ELR (cell line): Measurements from ENCODE around the gene GRID1.

ENCODE experiments used
- DNase-seq: peaks from one replicate; pipeline ENCODE4 v3.0.0-alpha.2; 2015; ENCODE audit warnings: low read depth

The GRID1 gene

GRCh38 chr10:86353506-86354485 lies 12.8 kb downstream of the GRID1 start:
- DNase-seq, result no peak

GRCh38 chr10:86350897-86351296 lies 15.7 kb downstream of the GRID1 start:
- DNase-seq, result no peak

- no peak for DNase-seq
These were observed 16.5 kb downstream of the GRID1 start for GRCh38 chr10:86349940-86350630.

GRCh38 chr10:86349474-86349873 lies 17.1 kb downstream of the GRID1 start:
- DNase-seq, result peak; percentile 45

- no peak for DNase-seq
These were observed 18.0 kb downstream of the GRID1 start for GRCh38 chr10:86348321-86349210.

- DNase-seq, result no peak
These were observed 18.7 kb downstream of the GRID1 start for GRCh38 chr10:86347856-86348255.

GRCh38 chr10:86346799-86347665 lies 19.6 kb downstream of the GRID1 start:
- no peak for DNase-seq

- DNase-seq, result no peak
These were observed 20.5 kb downstream of the GRID1 start for GRCh38 chr10:86345859-86346798.

- DNase-seq, result no peak
These were observed 21.2 kb downstream of the GRID1 start for GRCh38 chr10:86345296-86345858.

- DNase-seq, result no peak
These were observed 21.9 kb downstream of the GRID1 start for GRCh38 chr10:86344714-86345161.

- DNase-seq, result no peak
These were observed 22.3 kb downstream of the GRID1 start for GRCh38 chr10:86344281-86344680.

GRCh38 chr10:86343761-86344160 lies 22.8 kb downstream of the GRID1 start:
- DNase-seq, result no peak

- DNase-seq, result no peak
These were observed 24.3 kb downstream of the GRID1 start for GRCh38 chr10:86342111-86342863.

- no peak for DNase-seq
These were observed 25.2 kb downstream of the GRID1 start for GRCh38 chr10:86341361-86341811.

GRCh38 chr10:86340991-86341260 lies 25.7 kb downstream of the GRID1 start:
- no peak for DNase-seq

- no peak for DNase-seq
These were observed 26.2 kb downstream of the GRID1 start for GRCh38 chr10:86340176-86340990.

GRCh38 chr10:86339226-86339865 lies 27.2 kb downstream of the GRID1 start:
- no peak for DNase-seq
